ENCODE data around the gene FGF14.

Gene FGF14

GRCh38 chr13:101697745-101698144, 704.1 kb downstream of the FGF14 start:
- no peak for DNase-seq (ENCODE audit: low read depth)
- H3K4me3 ChIP-seq (ENCODE audit: low read depth, low read length): no peak overlapping the region
- no peak for TF ChIP-seq CTCF (conservative IDR thresholded peaks at IDR 0.05; ENCODE audit: low read depth, low read length)

GRCh38 chr13:101695870-101696516, 705.9 kb downstream of the FGF14 start:
- no peak for TF ChIP-seq CTCF (conservative IDR thresholded peaks at IDR 0.05; ENCODE audit: low read depth, low read length)
- H3K4me3 ChIP-seq (ENCODE audit: low read depth, low read length): no peak overlapping the region
- DNase-seq (ENCODE audit: low read depth): no peak

GRCh38 chr13:101691341-101691860, 710.4 kb downstream of the FGF14 start:
- no peak for DNase-seq (ENCODE audit: low read depth)
- no peak for TF ChIP-seq CTCF (conservative IDR thresholded peaks at IDR 0.05; ENCODE audit: low read depth, low read length)
- no peak overlapping the region for H3K4me3 ChIP-seq (ENCODE audit: low read depth, low read length)

DNA sequence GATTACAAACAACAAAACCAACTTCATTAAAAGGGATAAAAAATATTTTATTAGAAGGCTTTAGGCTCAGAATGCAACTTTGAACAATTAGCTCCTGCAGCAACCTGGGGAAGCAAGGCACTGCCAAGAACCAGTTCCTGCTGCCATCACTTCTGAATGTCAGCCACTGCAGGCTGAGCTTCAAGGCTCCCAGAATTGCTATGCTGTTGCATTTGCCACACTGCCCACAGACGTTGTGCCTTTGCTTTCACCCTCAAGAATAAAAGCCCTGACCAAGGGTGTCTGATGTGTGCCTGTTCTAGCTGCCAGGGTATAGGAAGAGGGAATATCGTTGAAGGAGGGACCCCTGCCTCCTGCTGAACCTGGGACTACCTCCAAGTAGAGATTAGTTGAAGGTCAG, 711.0 kb downstream of the FGF14 start:
- H3K4me3 ChIP-seq (ENCODE audit: low read depth, low read length): no peak overlapping the region
- no peak for TF ChIP-seq CTCF (conservative IDR thresholded peaks at IDR 0.05; ENCODE audit: low read depth, low read length)
- no peak for DNase-seq (ENCODE audit: low read depth)

- H3K4me3 ChIP-seq (ENCODE audit: low read depth, low read length): no peak overlapping the region
- DNase-seq (ENCODE audit: low read depth): no peak
- no peak for TF ChIP-seq CTCF (conservative IDR thresholded peaks at IDR 0.05; ENCODE audit: low read depth, low read length)
These were observed 715.8 kb downstream of the FGF14 start for GRCh38 chr13:101686003-101686402.

GRCh38 chr13:101681834-101682233, 720.0 kb downstream of the FGF14 start:
- DNase-seq (ENCODE audit: low read depth): peak; percentile 40
- no peak overlapping the region for H3K4me3 ChIP-seq (ENCODE audit: low read depth, low read length)
- TF ChIP-seq CTCF (conservative IDR thresholded peaks at IDR 0.05; ENCODE audit: low read depth, low read length): no peak

All from choroid plexus epithelial cell (primary cell).